GM18868 (cell line): ENCODE data around the gene MIEF2.

Experiments
- ATAC-seq: cut with Tn5 transposase; IDR thresholded peaks from one replicate; pipeline ENCODE4 v1.9.1; 2021; ENCODE audit warnings: mild to moderate bottlenecking, moderate library complexity; ENCODE audit not compliant: unreplicated experiment

MIEF2 gene

DNA sequence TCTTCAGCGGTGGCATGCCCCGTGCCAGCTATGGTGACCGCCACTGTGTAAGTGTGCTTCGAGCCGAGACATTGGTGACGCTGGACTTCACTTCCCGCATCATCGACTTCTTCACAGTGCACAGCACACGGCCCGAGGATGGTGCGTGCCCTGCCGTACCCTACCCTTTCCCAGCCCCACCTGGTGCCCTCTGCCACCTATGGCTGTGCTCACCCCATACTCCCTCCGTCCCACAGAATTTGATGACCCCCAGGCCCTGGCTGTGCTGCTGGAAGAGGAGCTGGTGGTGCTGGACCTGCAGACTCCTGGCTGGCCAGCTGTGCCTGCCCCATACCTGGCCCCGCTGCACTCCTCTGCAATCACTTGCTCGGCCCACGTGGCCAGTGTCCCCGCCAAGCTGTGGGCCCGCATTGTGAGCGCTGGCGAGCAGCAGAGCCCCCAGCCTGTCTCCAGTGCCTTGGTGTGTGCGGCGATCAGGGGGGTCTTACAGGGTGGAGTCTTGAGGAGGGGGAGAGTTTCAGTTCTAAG lies 25.5 kb upstream of the MIEF2 start:
- ATAC-seq = no peak

DNA sequence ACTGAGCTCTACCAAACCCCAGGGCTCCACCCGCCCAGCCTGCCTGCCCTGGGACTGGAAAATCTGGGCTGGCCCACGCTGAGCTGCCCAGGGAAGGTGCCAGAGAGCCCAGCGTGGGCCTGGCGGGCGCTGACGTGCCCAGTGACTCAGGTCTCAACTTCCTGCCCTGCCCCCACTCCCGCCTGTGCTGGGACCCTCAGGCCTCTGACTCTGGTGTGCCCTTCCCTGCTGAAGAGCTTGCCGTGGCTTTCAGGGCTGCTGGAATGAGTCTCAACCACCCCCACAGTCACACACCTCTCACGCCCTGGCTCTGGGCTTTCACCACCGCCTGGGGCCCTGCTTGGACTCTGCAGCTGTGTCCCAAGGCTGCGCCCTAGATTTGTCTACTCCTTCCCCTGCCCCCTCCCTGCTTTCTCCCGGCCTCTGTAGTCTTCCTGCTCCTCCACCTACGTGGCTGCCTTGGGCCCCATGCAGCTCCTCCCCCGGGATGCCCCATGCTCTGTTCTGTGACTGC lies 24.7 kb upstream of the MIEF2 start:
- no peak for ATAC-seq

DNA sequence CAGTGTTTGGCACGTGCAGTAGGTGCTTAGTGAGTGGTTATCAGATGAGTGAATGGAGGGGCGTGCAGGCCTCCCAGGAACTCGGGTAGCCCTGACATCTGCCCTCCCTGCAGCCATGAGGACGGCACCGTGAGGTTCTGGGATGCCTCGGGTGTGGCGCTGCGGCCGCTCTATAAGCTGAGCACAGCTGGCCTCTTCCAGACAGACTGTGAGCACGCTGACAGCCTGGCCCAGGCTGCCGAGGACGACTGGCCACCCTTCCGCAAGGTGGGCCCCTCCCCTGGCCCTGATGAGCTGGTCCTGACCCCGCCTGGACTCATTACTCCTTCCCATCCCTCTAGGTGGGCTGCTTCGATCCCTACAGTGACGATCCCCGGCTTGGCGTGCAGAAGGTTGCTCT lies 24.0 kb upstream of the MIEF2 start:
- ATAC-seq = no peak

- no peak for ATAC-seq
Observed at GRCh38 chr17:18237461-18237860, 23.0 kb upstream of the MIEF2 start.

GRCh38 chr17:18238299-18238698 lies 22.2 kb upstream of the MIEF2 start:
- no peak for ATAC-seq

DNA sequence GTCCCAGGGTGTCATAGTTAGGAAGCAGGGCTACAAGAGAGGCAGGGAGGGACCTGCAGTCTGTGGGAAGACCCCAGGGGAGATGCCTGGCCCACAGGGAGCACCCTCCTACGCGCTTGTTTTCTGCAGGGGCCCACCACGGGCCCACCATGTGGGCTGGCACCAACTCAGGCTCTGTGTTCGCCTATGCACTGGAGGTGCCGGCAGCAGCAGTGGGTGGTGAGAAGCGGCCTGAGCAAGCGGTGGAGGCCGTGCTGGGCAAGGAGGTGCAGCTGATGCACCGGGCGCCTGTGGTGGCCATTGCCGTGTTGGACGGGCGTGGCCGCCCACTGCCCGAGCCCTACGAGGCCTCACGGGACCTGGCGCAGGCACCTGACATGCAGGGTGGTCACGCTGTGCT lies 20.0 kb upstream of the MIEF2 start:
- ATAC-seq = no peak

GRCh38 chr17:18241229-18241871 lies 19.1 kb upstream of the MIEF2 start:
- ATAC-seq = no peak

DNA sequence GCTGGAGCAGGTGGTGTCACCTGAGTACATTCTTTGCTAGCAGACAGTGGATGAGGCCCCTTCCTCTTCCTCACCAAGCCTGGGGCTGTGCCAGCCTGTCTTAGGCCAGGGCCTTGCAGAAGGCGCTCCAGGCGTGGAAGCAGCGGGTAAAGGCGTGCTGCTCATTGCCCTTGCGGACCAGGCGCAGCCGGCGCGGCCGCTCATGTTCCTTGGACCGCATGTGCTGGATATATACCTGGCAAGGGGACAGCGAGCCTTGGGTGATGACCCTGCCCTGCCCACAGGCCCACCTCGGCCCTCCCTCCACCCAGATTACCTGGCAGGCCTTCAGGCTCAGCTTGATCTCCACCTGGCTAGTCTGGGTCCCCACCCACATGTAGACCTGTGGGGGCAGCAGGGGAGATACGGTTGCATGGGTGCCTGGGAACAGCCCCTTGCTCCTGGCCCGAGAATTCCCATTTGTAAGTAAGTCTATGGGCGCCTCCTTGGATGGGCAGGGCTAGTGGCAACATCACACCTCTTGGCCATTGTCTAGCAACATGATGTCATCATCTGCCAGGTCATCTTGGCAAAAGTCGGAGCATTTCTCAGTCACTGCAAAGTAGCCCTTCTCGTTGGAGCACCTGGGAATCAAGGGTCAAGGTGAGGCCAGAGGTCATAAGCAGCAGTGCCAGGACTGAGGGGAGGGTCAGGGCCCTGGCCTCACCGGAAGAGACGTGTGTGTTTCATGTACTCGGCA lies 15.3 kb upstream of the MIEF2 start:
- no peak for ATAC-seq

- no peak for ATAC-seq
Observed at GRCh38 chr17:18246109-18246725, 14.2 kb upstream of the MIEF2 start.

- ATAC-seq = no peak
Observed at GRCh38 chr17:18246880-18247612, 13.4 kb upstream of the MIEF2 start.

- ATAC-seq = no peak
Observed at GRCh38 chr17:18247613-18248001, 12.9 kb upstream of the MIEF2 start.

DNA sequence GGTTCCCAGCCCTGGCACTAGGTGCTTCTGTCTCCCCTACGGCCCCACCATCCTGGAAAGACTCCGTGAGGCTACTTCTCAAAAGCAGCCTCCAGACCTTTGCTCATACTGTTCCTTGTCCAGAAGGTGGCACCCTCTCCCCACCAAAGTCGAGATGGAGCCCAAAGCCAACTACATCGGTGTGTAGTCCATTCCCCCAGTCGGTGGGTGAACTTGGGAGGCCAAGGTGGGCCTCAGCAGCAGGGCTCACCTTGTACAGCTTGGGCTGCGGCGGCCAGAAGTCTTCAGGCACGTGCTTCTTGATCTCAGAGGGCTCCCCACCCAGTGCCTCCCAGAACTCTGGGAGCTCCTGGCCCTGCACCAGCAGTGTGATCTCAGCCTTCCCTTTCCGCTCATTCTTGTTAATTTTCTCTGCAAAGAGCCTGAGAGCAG lies 12.1 kb upstream of the MIEF2 start:
- ATAC-seq = no peak

DNA sequence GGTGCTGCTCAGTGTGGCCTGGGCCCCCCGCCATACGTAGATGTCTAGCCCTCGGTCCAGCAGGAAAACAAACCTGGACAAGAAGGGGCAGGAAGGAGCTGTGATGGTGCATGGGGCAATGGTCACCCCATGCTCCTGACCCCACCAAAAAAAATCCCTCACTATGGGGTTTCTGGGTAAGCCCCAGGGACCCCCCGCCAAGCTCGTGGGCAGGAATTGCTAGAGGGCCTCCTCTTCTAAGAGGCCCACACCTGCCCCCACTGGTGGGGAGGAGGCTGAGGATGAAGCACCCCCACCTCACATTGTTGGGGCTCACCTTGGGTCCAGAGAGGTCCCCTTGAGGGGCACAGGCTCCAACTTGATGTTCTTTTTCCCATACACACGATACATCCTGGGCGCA lies 11.7 kb upstream of the MIEF2 start:
- no peak for ATAC-seq

DNA sequence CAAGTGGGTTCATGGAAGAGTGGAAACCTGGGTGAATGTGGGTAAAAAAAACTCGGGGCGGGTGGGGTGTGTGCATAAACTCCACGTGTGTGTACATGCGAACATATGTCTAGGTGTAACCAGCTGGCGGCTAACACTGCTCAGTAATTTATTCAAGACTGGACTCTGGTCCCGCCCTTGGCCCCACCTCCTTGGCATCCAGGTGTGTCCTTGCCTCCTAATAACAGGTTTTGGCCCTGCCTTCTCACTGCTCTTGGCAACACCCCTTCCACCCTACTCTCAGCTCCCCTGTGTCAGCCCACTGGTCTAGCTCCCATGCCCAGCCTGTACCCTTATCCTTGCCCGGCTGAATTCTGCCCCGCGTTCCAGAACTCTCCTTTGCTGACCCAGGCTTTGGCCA lies 10.2 kb upstream of the MIEF2 start:
- ATAC-seq = no peak

DNA sequence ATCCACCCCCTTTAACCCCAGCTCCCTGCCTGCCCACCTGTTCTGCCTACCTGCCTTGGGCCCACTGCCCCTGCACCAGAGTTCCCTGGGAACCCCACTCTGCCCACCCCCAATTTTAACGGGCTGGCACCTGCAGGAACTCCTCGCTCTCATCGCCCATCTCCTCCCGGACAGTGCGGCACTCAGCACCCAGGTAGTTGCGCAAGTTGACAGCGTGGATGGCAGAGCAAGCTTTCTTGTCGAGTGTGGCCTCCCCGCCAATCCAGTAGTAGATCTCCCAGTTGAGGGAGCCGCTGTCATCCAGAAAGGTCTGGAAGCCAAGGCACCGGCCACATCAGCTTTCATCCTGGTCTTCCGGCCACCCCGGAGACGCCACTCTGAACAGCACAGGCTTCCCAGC lies 9.8 kb upstream of the MIEF2 start:
- ATAC-seq = no peak

DNA sequence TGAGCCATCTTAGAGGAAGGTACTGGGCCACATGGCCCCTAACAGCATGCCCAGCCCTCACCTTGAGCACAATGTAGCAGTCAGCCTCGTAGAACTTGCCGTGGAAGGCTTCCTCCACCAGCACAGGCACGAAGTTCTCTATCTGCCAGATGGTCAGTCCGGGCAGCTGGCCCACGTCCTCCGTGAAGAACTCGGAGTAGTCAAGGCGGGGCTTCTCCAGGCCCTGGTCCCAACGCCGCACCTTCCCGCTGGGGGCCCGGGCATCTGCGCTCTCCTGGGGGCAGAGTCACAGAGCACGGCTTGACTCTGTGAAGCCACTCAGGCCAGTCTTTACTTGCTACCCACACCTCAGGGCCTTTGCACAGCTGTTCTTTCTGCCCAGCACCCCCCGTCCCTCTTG lies 9.3 kb upstream of the MIEF2 start:
- no peak for ATAC-seq

GRCh38 chr17:18252160-18252559 lies 8.3 kb upstream of the MIEF2 start:
- no peak for ATAC-seq

DNA sequence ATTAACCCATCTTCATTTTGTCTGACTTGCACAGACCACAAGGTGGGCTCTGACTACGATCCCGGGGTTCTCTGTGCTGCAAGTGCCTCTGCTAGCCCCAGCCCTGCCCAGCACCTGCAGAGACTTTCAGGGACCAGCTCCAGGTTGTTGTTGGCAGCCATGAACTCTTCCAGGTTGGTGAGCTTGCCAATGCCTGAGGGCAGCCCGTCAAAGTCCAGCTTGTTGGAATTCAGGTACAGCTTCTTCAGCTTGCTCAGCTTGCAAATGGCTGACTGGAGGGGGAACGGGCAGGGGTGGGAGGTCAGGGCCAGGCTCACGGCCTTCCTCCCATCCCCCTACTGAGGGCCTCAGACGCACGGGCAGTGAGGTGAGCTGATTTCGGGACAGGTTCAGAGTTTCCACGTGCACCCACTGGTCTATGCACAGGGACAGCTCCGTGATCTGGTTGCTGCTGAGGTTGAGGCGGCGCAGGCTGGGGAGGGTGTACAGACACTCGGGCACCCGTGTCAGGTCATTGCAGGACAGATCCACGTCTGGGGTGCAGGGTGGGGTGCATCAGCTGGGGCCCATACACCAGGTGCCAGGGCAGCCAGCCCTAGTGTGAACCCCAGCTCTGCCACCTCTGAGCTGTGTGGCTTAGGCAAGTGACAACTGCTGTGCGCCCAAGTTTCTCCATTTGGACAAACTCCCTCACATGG lies 7.1 kb upstream of the MIEF2 start:
- ATAC-seq = no peak

- ATAC-seq = no peak
Observed at GRCh38 chr17:18253947-18254821, 6.3 kb upstream of the MIEF2 start.
